ENCODE results near the gene TMEM35B.

GRCh38 chr1:34974626-34975025 lies 10.5 kb downstream of the TMEM35B start:
- no peak for TF ChIP-seq CTCF (conservative IDR thresholded peaks at IDR 0.05; ENCODE audit: low read depth, low read length)
- TF ChIP-seq EZH2phosphoT487 (IDR thresholded peaks at IDR 0.05; ENCODE audit: borderline replicate concordance, low read length), result no peak

Measured in PC-3 (cell line).